HG02678 (cell line): ENCODE data around the gene ADAMTS10.
"Not testable (repeated sequence)": the region's sequence is repeated elsewhere in the genome, so short reads cannot be mapped to it uniquely, and the experiment has no call there.

Source experiments
- ATAC-seq: cut with Tn5 transposase; IDR thresholded peaks from one replicate; pipeline ENCODE4 v1.9.1; 2021; ENCODE audit warnings: mild to moderate bottlenecking, moderate library complexity; ENCODE audit not compliant: unreplicated experiment

ADAMTS10 gene

GRCh38 chr19:8596168-8596567 lies 14.3 kb downstream of the ADAMTS10 start:
- no peak for ATAC-seq

GRCh38 chr19:8595651-8596050 lies 14.9 kb downstream of the ADAMTS10 start:
- no peak for ATAC-seq

GRCh38 chr19:8593931-8594330 lies 16.6 kb downstream of the ADAMTS10 start:
- ATAC-seq, result no peak

- ATAC-seq, result no peak
Observed at GRCh38 chr19:8592231-8593009, 18.1 kb downstream of the ADAMTS10 start.

GRCh38 chr19:8589177-8589714 lies 21.3 kb downstream of the ADAMTS10 start:
- ATAC-seq, result no peak

- no peak for ATAC-seq
Observed at GRCh38 chr19:8585894-8586750, 24.4 kb downstream of the ADAMTS10 start.

- no peak for ATAC-seq
Observed at GRCh38 chr19:8584965-8585893, 25.3 kb downstream of the ADAMTS10 start.

- no peak for ATAC-seq
Observed at GRCh38 chr19:8580710-8581281, 29.7 kb downstream of the ADAMTS10 start.

- ATAC-seq, result no peak
Observed at GRCh38 chr19:8578642-8579265, 31.8 kb downstream of the ADAMTS10 start.

- ATAC-seq, result no peak
Observed at GRCh38 chr19:8577741-8578140, 32.8 kb downstream of the ADAMTS10 start.

- no peak for ATAC-seq
Observed at GRCh38 chr19:8577247-8577646, 33.3 kb downstream of the ADAMTS10 start, which contains the start of gene MYO1F. Gene MYO1F, minus strand, starts transcription at chr19:8577442. Its CDS starts 133 bp downstream, at chr19:8577309.

- no peak for ATAC-seq
Observed at GRCh38 chr19:8576273-8576993, 34.1 kb downstream of the ADAMTS10 start.

- ATAC-seq, result no peak
Observed at GRCh38 chr19:8575467-8575997, 35.0 kb downstream of the ADAMTS10 start.

GRCh38 chr19:8574619-8574922 lies 35.9 kb downstream of the ADAMTS10 start:
- not testable (repeated sequence) for ATAC-seq

- no peak for ATAC-seq
Observed at GRCh38 chr19:8573316-8573715, 37.2 kb downstream of the ADAMTS10 start.

- ATAC-seq, result no peak
Observed at GRCh38 chr19:8571006-8571411, 39.5 kb downstream of the ADAMTS10 start.

GRCh38 chr19:8569066-8569771 lies 41.3 kb downstream of the ADAMTS10 start:
- ATAC-seq, result no peak

GRCh38 chr19:8567522-8568172 lies 42.9 kb downstream of the ADAMTS10 start:
- ATAC-seq, result no peak
